Measurements from ENCODE around the gene OR6B3. TPM values are rescaled to one million over a fixed set of nuclear protein-coding genes. Genes with fewer than 3 reads are reported as not detected.
"Not testable (repeated sequence)": the region's sequence is repeated elsewhere in the genome, so short reads cannot be mapped to it uniquely, and the experiment has no call there.

The OR6B3 gene
- total RNA-seq, 1 donor from 2014 or later = not detected

DNA sequence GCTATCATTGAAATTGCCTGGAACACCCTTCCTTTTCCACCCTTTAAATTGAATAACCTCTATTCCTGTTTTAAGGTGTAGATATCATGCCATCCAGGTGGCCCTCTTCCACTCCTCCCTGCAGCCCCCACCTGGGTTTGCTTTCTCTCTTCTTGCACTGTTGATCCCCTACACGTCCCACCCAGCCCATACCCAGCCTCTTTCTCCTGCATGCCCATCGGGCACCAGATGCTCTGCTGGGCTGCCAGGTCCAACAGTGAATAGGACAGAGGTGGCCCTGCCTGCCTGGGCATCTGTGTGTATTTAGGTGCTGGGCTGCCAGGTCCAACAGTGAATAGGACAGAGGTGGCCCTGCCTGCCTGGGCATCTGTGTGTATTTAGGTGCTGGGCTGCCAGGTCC lies 9.2 kb downstream of the OR6B3 start:
- intact Hi-C loops (cut with micrococcal nuclease) = not testable (repeated sequence)

DNA sequence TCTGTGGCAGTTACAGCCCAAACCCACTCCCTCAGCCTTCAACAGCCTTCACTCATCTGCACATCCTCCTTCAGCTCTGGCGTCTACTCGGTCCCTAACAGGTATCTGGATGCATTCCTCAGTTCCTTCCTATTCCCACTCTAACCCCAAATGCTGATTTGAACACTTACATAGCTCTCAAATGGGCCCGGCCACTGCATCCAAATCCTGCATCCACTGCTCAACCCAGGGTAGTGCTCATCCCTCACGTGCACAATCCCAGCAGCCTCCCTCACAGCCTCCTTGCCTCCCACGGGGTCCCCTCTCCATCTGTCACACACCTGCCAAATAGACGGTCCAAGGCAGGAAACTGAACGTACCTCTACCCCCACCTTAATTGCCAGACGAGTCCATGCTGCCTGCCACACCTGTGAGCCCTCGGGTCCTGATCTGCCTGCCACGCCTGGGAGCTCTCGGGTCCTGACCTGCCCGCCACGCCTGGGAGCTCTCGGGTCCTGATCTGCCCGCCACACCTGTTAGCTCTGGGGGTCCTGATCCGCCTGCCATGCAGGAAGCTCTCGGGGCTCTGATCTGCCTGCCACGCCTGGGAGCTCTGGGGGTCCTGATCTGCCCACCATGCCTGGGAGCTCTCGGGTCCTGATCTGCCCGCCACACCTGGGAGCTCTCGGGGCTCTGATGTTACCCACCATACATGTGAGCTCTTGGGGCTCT lies 9.9 kb downstream of the OR6B3 start:
- intact Hi-C loops (cut with micrococcal nuclease) = no loop called here

DNA sequence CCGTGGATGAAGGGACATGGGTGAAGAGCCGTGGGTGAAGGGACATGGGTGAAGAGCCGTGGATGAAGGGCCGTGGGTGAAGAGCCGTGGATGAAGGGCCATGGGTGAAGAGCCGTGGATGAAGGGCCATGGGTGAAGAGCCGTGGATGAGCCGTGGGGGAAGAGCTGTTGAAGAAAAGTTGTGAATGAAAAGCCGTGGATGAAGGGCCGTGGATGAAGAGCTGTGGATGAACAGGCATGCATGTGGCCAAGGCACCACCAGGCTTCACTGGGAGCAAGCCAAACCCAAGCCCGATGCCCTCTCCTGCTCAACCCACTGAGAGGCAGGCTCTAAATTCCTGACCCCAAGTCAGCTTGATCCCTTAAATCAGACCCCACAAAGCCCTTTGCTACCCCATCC lies 10.6 kb downstream of the OR6B3 start:
- intact Hi-C loops (cut with micrococcal nuclease) = no loop called here

DNA sequence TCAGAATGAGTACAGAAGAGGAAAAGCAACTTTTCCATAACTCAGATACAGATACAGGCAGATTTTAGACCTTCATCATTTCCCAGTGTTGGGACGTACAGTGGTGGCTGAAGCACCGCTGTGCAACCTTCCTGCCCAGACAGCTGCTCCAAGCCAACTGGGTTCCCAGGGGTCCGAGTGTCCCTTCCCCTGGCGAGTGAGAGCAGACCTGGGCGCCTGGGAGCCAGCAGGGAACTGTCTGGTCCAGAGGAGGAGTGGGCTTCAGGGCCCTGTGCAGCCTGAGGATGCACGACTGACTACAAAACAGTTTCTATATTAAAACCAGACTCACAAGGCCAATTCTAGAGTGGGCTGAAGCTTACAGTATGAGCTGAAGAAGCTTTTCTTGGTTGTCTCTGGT lies 12.0 kb downstream of the OR6B3 start:
- intact Hi-C loops (cut with micrococcal nuclease) = no loop called here

DNA sequence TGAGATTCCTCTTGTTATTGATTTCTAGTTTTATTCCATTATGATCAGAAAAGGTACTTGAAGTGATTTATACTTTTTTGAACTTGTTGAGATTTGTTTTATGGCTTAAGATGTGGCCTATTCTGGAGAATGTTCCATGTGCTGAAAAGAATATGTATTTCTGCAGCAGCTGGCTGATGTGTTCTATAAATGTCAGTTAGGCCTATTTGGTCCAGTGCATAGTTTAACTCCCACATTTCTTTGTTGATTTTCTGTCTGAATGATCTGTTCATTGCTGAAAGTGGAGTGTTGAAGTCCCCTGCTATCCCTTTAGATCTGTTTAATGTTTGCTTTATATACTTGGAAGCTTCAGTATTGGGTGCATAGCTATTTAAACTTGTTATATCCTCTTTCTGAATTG lies 16.0 kb downstream of the OR6B3 start:
- intact Hi-C loops (cut with micrococcal nuclease) = no loop called here

DNA sequence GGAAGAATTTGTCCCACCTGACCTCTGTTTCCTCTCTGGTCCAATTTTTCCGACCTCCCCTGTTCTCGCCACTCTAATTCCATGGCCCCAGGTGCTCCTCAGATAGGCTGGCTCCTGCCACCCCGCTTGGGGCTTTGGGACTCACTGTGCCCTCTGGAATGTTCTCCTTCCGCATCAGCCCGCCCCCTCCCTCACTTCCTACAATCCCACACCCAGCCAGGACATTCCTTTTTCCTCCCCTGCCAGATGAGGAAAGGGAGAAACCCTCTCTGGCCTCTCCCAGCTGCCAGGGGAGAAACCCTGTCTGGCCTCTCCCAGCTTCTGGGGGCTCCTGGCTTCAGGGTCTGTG lies 20.0 kb downstream of the OR6B3 start:
- intact Hi-C loops (cut with micrococcal nuclease) = no loop called here

DNA sequence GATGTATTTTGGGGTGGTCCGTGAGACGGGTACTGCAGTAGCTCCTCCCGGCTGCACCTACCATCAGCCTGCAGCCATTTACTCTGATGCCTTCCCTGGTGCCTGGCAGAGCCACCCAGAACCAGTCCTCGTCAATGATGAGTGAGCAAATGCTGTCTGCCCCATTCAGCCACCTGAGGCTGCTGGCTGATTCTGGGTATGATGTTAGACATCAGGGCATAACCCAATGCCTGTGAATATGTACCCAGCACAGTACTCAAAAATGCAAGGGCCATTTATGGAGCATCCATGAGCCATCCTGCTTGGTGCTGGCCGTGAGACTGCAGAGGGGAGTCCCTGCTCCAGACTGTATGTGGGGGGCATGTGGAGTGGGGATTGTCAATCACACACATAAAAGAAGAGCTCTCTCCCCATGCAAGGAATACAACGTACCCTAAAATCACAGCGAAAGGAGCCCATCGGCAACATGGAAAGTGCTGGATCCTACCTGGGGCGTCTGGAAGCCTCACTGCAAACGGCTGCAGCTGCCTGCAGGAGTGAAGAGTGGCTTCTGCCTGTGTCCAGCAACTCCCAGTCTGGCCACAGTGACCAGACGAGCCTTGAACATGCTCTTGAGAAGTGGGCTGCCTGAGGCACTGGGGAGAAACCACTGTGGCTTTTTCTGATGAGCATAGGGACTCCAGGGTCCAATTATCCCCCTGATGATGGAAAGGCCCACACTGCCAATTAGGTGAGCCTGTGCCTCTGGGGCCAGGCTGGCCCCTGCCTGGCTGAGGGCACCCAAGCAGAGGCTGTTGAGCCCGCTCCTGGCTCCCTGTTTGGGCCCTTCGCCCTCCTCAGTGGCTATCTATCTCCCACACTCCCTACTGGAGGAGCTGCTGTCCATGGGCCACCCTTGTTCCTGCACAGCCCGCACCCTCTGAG lies 20.7 kb downstream of the OR6B3 start:
- intact Hi-C loops (cut with micrococcal nuclease) = no loop called here

DNA sequence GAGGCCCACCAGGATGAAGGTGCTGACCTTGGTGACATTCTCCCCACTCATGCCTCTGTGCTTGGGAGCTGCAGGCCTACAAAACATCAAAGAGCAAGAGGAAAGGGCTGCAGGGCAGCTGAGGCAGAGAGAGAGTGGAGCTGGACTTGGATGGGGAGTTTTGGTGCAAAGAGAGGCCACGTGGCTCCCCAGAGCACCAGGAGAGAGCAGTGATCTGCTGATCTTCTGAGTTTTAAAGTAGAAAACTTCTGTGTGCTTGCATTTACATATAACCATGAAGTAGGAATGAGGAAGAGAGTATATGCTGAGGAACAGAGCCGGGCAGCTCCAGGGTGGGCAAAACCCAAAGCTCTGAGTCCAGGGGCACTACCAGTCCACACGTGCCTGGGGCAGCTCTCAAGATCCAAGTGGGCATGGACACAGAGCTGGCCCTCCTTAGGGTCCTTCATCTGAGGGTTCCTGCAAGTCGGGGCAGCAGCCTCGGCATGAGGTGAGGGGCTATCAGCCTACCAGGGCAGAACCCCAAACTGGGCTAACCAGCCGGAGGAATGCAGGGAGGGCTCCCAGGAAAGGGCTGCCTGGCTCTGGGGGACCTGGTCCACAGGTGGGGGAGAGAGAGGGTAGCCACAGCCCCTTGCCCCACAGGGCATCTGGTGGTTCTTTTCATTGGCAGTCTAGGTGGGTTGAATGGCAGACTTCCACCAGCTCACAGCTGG lies 22.8 kb downstream of the OR6B3 start, which contains the start of gene OR6B2:
Gene OR6B2, minus strand, starts transcription at position 51 of the 716 bp plus-strand sequence. Its CDS starts 0 bp downstream, at position 51.
- intact Hi-C loops (cut with micrococcal nuclease) = no loop called here

DNA sequence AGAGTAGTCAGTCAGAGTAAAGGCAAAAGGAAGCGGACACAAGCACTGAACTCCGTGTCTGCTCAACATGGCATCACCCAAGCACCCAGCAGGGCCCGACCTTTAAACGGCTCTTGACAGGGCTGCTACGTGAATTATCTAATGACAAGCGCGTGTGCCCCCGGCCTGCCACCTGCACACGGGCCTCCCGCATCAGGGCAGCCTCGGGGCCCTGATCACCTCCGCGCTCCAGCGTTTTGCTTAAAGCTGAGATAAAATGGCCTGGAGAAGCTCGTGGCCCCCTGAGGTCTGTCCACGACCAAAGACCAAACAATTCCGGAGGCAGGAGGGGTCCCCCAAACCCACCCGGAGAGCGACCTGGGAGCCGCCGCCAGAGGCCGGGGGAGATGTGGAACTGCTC lies 28.6 kb downstream of the OR6B3 start:
- intact Hi-C loops (cut with micrococcal nuclease) = loop anchor here (1.0 to 10.0 kb wide), 5 partner anchors 33 to 770 kb away; partner anchors contain the start of genes COPS9, DUSP28, GPC1 and RNPEPL1

DNA sequence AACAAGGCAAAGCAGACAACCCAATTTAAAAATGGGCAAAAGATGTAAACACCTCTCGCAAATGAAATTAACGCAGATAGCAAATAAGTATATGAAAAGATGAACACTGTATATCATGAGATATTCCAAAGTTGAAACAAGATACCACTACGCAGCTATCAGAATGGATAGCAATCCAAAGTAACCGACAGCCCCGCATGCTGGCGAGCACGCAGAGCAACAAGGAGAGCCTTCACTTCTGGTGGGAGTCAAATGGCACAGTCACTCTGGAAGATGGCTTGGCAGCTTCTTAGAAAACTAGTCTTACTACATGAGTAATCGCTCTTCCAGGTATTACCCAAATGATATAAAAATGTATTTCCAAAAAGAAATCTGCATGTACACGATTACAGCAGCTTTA lies 29.5 kb downstream of the OR6B3 start:
- intact Hi-C loops (cut with micrococcal nuclease) = loop anchor here (10.0 kb wide), 3 partner anchors 411 to 769 kb away; partner anchors contain the start of genes DUSP28, GPC1 and RNPEPL1

DNA sequence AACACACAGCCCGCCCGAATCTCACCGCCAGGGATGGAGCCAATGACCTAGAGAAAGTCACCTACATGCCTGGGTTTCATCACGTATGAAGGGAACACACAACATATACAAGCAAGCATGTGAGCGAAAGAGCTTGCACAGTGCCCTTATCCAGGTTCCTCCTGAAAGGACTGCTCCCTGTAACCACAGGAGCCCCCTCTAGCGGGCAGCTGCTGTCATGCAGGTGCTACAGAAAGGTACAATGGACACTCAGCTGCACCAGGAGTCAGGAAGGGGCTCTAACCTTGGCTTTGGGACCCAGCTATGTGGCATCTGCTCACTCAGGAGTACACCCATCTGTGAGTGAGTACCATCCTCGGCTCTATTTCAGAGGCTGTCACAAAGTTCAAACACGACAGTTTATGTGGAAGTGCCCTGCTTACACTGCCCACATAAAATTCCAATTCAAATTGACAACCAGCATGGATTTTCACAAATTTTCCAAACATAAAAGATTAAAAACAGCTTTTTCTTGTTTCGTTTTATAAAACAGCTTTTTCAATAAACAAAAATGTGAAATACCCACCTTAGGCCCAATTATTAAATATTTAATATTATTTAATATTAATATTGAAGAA lies 31.7 kb downstream of the OR6B3 start:
- intact Hi-C loops (cut with micrococcal nuclease) = loop anchor here (10.0 kb wide), 3 partner anchors 413 to 767 kb away; partner anchors contain the start of genes DUSP28, GPC1 and RNPEPL1

DNA sequence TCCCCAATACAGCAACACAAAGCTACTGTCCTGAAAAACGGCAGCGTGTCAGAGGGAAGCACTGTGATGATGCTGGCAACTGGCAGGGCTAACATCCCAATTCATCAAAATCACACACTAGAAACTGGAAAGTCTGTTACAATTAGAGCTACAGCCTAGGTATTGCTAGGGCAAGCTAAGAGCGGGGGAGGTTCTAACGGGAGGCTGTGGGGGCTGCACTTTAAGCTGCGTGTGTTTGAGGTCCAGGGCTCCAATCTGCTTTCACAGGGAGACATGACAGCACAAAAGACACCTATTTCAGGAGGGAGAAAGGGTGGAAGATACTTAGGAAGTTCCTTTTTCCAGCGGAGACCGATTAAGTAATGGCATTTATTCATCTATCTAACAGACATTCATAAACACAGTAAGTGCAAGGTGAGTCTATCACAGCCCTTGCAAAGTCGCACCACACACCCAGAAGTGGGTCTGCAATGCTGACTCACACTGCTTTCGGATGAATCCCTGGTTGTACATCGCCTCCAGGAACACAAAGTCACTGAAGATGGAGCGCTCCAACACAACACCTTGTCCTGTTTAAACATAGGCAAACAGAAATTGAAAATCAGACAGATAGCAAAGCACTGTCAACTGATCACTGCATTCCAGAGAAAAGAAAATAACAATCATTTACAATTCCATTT lies 35.1 kb downstream of the OR6B3 start:
- intact Hi-C loops (cut with micrococcal nuclease) = no loop called here

DNA sequence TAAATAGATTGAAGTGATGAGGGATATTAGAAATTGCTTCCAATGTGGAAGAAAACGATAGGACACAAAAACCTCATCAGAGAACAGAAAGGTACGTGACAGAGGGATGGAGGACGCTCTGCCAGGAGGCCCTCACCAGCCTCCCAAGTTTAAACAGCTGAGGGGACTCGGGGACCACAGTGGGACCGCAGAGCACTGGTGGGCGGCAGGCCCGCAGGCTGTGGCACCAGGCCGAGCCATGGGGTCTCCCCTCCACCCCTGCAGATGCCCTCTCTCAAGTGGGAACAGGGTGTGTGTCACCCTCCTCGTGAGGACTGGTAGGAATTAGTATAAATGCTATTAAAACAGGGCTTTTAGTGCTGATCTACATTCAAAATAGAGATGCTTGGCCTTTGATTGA lies 39.0 kb downstream of the OR6B3 start:
- intact Hi-C loops (cut with micrococcal nuclease) = no loop called here

DNA sequence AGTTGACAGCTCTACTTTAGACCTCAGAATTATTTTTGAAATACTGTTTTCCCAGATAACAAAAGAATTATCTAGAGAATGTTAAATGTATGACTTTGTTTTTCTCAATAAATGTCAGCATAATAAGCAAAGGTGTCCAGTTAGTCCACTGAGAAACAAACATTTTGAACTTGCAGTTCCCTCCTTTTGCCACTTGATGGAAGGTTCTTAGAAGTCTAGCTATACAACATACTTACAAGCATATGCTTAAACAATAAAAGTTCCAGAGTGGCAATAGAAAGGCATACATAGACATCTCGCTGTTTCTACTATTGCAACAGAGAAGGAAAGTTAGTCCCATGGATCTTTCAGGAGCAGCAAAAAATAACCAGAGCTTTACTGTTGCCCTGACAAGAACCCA lies 40.0 kb downstream of the OR6B3 start:
- intact Hi-C loops (cut with micrococcal nuclease) = no loop called here

DNA sequence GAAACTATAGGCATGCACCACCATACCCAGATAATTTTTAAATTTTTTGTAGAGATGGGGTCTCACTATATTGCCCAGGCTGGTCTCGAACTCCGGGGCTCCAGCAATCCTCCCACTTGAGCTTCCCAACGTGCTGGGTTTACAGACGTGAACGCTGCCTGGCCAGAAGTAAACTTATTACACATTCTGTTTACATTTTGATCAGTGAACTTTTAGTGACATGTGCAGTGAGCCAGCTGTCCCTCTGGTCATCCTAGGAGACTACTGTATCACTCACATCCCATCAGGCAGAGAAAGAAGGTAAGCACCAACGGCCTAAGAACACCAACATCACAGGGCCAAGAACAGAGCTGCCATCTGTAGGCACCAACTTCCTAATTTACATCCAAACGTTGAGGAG lies 50.3 kb downstream of the OR6B3 start:
- intact Hi-C loops (cut with micrococcal nuclease) = no loop called here

DNA sequence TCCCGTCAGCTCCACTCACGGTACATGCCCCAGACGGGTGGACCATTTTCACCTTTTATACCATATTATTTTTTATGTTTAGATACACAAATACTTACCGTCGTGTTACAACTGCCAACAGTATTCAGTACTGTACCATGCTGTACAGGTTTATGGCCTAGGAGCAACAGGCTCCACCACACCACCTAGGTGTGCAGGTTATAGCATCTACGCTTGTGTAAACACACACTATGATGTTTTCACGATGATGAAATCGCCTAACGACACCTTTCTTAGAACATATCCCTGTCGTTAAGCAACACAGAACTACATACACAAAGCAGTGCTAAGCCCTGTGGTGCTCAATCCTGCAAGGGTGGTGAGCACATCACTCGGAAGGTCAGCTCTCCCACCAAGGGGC lies 52.6 kb downstream of the OR6B3 start:
- intact Hi-C loops (cut with micrococcal nuclease) = no loop called here

DNA sequence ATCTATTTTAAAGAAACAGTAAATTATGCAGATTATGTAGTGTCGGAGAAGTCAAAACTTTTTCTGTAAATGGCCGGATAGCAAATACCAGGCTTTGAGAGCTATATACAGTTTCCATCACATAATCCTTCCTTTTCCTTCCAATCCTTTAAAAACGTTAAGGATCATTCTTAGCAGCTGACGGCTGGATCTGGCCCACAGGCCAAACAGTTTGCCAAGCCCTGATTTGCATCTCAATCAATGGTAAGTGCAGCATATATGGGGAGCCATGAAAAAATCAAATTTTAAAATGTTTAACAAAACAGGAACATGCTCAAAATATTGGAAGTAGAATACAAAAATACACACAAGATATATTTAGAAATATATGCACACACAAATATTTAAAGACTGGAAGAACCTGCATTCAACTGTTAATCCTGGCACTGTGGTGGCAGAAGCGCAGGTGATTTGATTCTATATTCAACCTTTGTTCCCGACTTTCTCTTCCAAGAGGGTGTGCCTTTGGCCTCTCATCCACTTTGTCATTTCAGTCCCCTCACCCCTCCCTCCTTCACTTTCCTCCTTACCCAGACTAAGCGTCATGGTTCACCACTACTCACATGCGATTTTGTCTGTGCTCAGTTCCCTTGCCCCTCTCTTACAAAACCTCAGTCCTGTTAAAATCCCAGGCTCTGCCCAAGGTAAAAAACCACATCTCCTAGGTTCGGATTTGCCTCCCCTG lies 55.5 kb downstream of the OR6B3 start:
- intact Hi-C loops (cut with micrococcal nuclease) = no loop called here
